Measurements from ENCODE around the gene RAP1A.
"Not testable (repeated sequence)": the region's sequence is repeated elsewhere in the genome, so short reads cannot be mapped to it uniquely, and the experiment has no call there.

The RAP1A gene

GRCh38 chr1:111621050-111621449 is 1.5 kb downstream of the RAP1A start:
- peak overlapping the region; percentile 94 for H3K4me3 Mint-ChIP-seq
- no peak for DNase-seq (ENCODE audit: low spot score in 2 of 2)
- no peaks in the 10 kb centered on the region for H3K27me3 Mint-ChIP-seq
- peak overlapping the region; percentile 85 for H3K27ac Mint-ChIP-seq (ENCODE audit: low read depth)
- H3K9me3 Mint-ChIP-seq, result no peaks in the 10 kb centered on the region
- peaks cover 73% of the 10 kb centered on the region for H3K4me1 Mint-ChIP-seq
- peaks cover 19% of the 10 kb centered on the region for H3K36me3 Mint-ChIP-seq (ENCODE audit: insufficient read depth)
- ATAC-seq (replicated peaks; ENCODE audit: extremely low read depth, poor library complexity, severe bottlenecking), result no peak

- peak overlapping the region; percentile 94 for H3K4me3 Mint-ChIP-seq
- no peak for ATAC-seq (replicated peaks; ENCODE audit: extremely low read depth, poor library complexity, severe bottlenecking)
These were observed 2.6 kb downstream of the RAP1A start for GRCh38 chr1:111622166-111622565.

GRCh38 chr1:111624382-111624781 is 4.8 kb downstream of the RAP1A start:
- DNase-seq (ENCODE audit: low spot score in 2 of 2) (no peak), ATAC-seq (replicated peaks; ENCODE audit: extremely low read depth, poor library complexity, severe bottlenecking) (no peak)
- Mint-ChIP-seq H3K27me3 (no peaks in the 10 kb centered on the region), H3K27ac (ENCODE audit: low read depth) (no peak overlapping the region), H3K4me3 (peak overlapping the region; percentile 94), H3K4me1 (peaks cover 63% of the 10 kb centered on the region), H3K9me3 (no peaks in the 10 kb centered on the region), H3K36me3 (ENCODE audit: insufficient read depth) (peaks cover 27% of the 10 kb centered on the region)

More at GRCh38 chr1:111622166-111622565, 2.6 kb downstream of the RAP1A start:
- DNase-seq (ENCODE audit: low spot score in 2 of 2), result no peak
- Mint-ChIP-seq H3K4me1 (peaks cover 68% of the 10 kb centered on the region), H3K9me3 (no peaks in the 10 kb centered on the region), H3K27me3 (no peaks in the 10 kb centered on the region), H3K36me3 (ENCODE audit: insufficient read depth) (peaks cover 22% of the 10 kb centered on the region), H3K27ac (ENCODE audit: low read depth) (peak overlapping the region; percentile 85)

GRCh38 chr1:111625276-111625675 is 5.7 kb downstream of the RAP1A start:
- H3K36me3 Mint-ChIP-seq (ENCODE audit: insufficient read depth), result peaks cover 27% of the 10 kb centered on the region
- peak overlapping the region; percentile 65 for H3K4me3 Mint-ChIP-seq
- H3K4me1 Mint-ChIP-seq, result peaks cover 69% of the 10 kb centered on the region
- ATAC-seq (replicated peaks; ENCODE audit: extremely low read depth, poor library complexity, severe bottlenecking) (no peak), DNase-seq (ENCODE audit: low spot score in 2 of 2) (no peak)
- H3K27ac Mint-ChIP-seq (ENCODE audit: low read depth), result peak overlapping the region; percentile 94
- no peaks in the 10 kb centered on the region for H3K27me3 Mint-ChIP-seq
- no peaks in the 10 kb centered on the region for H3K9me3 Mint-ChIP-seq

- no peak for ATAC-seq (replicated peaks; ENCODE audit: extremely low read depth, poor library complexity, severe bottlenecking)
- peaks cover 26% of the 10 kb centered on the region for H3K36me3 Mint-ChIP-seq (ENCODE audit: insufficient read depth)
- peak overlapping the region; percentile 18 for H3K4me3 Mint-ChIP-seq
- H3K9me3 Mint-ChIP-seq, result no peaks in the 10 kb centered on the region
- H3K27me3 Mint-ChIP-seq, result no peaks in the 10 kb centered on the region
- peak overlapping the region; percentile 54 for H3K27ac Mint-ChIP-seq (ENCODE audit: low read depth)
- peaks cover 69% of the 10 kb centered on the region for H3K4me1 Mint-ChIP-seq
- DNase-seq (ENCODE audit: low spot score in 2 of 2), result no peak
These were observed 8.6 kb downstream of the RAP1A start for GRCh38 chr1:111628153-111628552.

- Mint-ChIP-seq H3K27me3 (no peaks in the 10 kb centered on the region), H3K4me3 (peak overlapping the region; percentile 44), H3K4me1 (peaks cover 72% of the 10 kb centered on the region), H3K9me3 (no peaks in the 10 kb centered on the region), H3K36me3 (ENCODE audit: insufficient read depth) (peaks cover 21% of the 10 kb centered on the region), H3K27ac (ENCODE audit: low read depth) (peak overlapping the region; percentile 54)
- DNase-seq (ENCODE audit: low spot score in 2 of 2) (no peak), ATAC-seq (replicated peaks; ENCODE audit: extremely low read depth, poor library complexity, severe bottlenecking) (no peak)
These were observed 9.8 kb downstream of the RAP1A start for GRCh38 chr1:111629190-111629954.

GRCh38 chr1:111630567-111630966 is 11.0 kb downstream of the RAP1A start:
- H3K4me3 Mint-ChIP-seq, result peak overlapping the region; percentile 5
- peaks cover 71% of the 10 kb centered on the region for H3K4me1 Mint-ChIP-seq
- peaks cover 19% of the 10 kb centered on the region for H3K36me3 Mint-ChIP-seq (ENCODE audit: insufficient read depth)
- H3K9me3 Mint-ChIP-seq, result no peaks in the 10 kb centered on the region
- ATAC-seq (replicated peaks; ENCODE audit: extremely low read depth, poor library complexity, severe bottlenecking) (no peak), DNase-seq (ENCODE audit: low spot score in 2 of 2) (no peak)
- H3K27ac Mint-ChIP-seq (ENCODE audit: low read depth), result peak overlapping the region; percentile 54
- H3K27me3 Mint-ChIP-seq, result no peaks in the 10 kb centered on the region

- DNase-seq (ENCODE audit: low spot score in 2 of 2) (no peak), ATAC-seq (replicated peaks; ENCODE audit: extremely low read depth, poor library complexity, severe bottlenecking) (no peak)
- Mint-ChIP-seq H3K36me3 (ENCODE audit: insufficient read depth) (peaks cover 21% of the 10 kb centered on the region), H3K9me3 (no peaks in the 10 kb centered on the region), H3K27ac (ENCODE audit: low read depth) (peak overlapping the region; percentile 50), H3K4me3 (no peak overlapping the region), H3K27me3 (no peaks in the 10 kb centered on the region), H3K4me1 (peaks cover 73% of the 10 kb centered on the region)
These were observed 11.9 kb downstream of the RAP1A start for GRCh38 chr1:111631502-111631901.

GRCh38 chr1:111632771-111633170 is 13.2 kb downstream of the RAP1A start:
- Mint-ChIP-seq H3K4me1 (peaks cover 77% of the 10 kb centered on the region), H3K27ac (ENCODE audit: low read depth) (peak overlapping the region; percentile 50), H3K36me3 (ENCODE audit: insufficient read depth) (peaks cover 18% of the 10 kb centered on the region), H3K4me3 (peak overlapping the region; percentile 48)
- H3K9me3 Mint-ChIP-seq; DNase-seq (ENCODE audit: low spot score in 2 of 2); ATAC-seq (replicated peaks; ENCODE audit: extremely low read depth, poor library complexity, severe bottlenecking); H3K27me3 Mint-ChIP-seq: not testable (repeated sequence)

- no peak overlapping the region for H3K4me3 Mint-ChIP-seq
- no peak overlapping the region for H3K27ac Mint-ChIP-seq (ENCODE audit: low read depth)
- ATAC-seq (replicated peaks; ENCODE audit: extremely low read depth, poor library complexity, severe bottlenecking), result no peak
These were observed 14.2 kb downstream of the RAP1A start for GRCh38 chr1:111633736-111634247.

GRCh38 chr1:111635324-111636009 is 15.9 kb downstream of the RAP1A start:
- Mint-ChIP-seq H3K9me3 (no peaks in the 10 kb centered on the region), H3K4me3 (peak overlapping the region; percentile 29), H3K36me3 (ENCODE audit: insufficient read depth) (peaks cover 14% of the 10 kb centered on the region), H3K4me1 (peaks cover 75% of the 10 kb centered on the region), H3K27ac (ENCODE audit: low read depth) (peak overlapping the region; percentile 64), H3K27me3 (no peaks in the 10 kb centered on the region)
- no peak for DNase-seq (ENCODE audit: low spot score in 2 of 2)
- ATAC-seq (replicated peaks; ENCODE audit: extremely low read depth, poor library complexity, severe bottlenecking), result no peak

More at GRCh38 chr1:111633736-111634247, 14.2 kb downstream of the RAP1A start:
- no peaks in the 10 kb centered on the region for H3K27me3 Mint-ChIP-seq
- H3K9me3 Mint-ChIP-seq, result no peaks in the 10 kb centered on the region
- peaks cover 78% of the 10 kb centered on the region for H3K4me1 Mint-ChIP-seq
- H3K36me3 Mint-ChIP-seq (ENCODE audit: insufficient read depth), result peaks cover 14% of the 10 kb centered on the region
- DNase-seq (ENCODE audit: low spot score in 2 of 2), result no peak

GRCh38 chr1:111638320-111638719 is 18.7 kb downstream of the RAP1A start:
- Mint-ChIP-seq H3K4me1 (peaks cover 58% of the 10 kb centered on the region), H3K4me3 (peak overlapping the region; percentile 63), H3K9me3 (no peaks in the 10 kb centered on the region), H3K27ac (ENCODE audit: low read depth) (peak overlapping the region; percentile 86), H3K27me3 (no peaks in the 10 kb centered on the region), H3K36me3 (ENCODE audit: insufficient read depth) (peaks cover 11% of the 10 kb centered on the region)
- DNase-seq (ENCODE audit: low spot score in 2 of 2) (no peak), ATAC-seq (replicated peaks; ENCODE audit: extremely low read depth, poor library complexity, severe bottlenecking) (no peak)
